Liver (tissue), 9 donors: Measurements from ENCODE around the gene OGT. TPM values are rescaled to one million over a fixed set of nuclear protein-coding genes. Genes with fewer than 3 reads are reported as not detected.

Experiments
- DNase-seq: peaks from one replicate; pipeline ENCODE4 v3.0.0-alpha.2; 2017; ENCODE audit warnings: low spot score
- H3K27ac ChIP-seq, 2 donors: one replicate each; pipeline ENCODE4 v1.7.0; 2013; ENCODE audit warnings: inconsistent platforms in 2 of 2, low read length in 2 of 2, control low read depth in 1 of 2, low read depth in 1 of 2, mild to moderate bottlenecking in 1 of 2
- H3K27me3 ChIP-seq, 4 donors: one replicate each; pipeline versions ENCODE4 v1.6.1 to v1.7.0; 2013; ENCODE audit warnings: low read length in 3 of 4, inconsistent platforms in 1 of 4, mild to moderate bottlenecking in 1 of 4, moderate library complexity in 1 of 4; ENCODE audit not compliant: control insufficient read depth in 4 of 4, insufficient read depth in 4 of 4
- H3K36me3 ChIP-seq, 4 donors: one replicate each; pipeline versions ENCODE4 v1.6.1 to v1.7.0; 2013; ENCODE audit warnings: low read length in 3 of 4, mild to moderate bottlenecking in 3 of 4, low read depth in 1 of 4, moderate library complexity in 1 of 4; ENCODE audit not compliant: control insufficient read depth in 4 of 4, insufficient read depth in 3 of 4
- H3K4me1 ChIP-seq, 4 donors: one replicate each; pipeline versions ENCODE4 v1.6.1 to v1.7.0; 2013; ENCODE audit warnings: low read length in 3 of 4, mild to moderate bottlenecking in 3 of 4, moderate library complexity in 1 of 4; ENCODE audit not compliant: control insufficient read depth in 4 of 4, insufficient read depth in 4 of 4
- H3K4me3 ChIP-seq, 3 donors: one replicate each; pipeline versions ENCODE4 v1.6.1 to v1.7.0; 2013; ENCODE audit warnings: low read length in 3 of 3, control low read depth in 1 of 3, low read depth in 1 of 3, mild to moderate bottlenecking in 1 of 3
- H3K9ac ChIP-seq, 2 donors: one replicate each; pipeline ENCODE4 v1.7.0; 2013; ENCODE audit warnings: low read length in 2 of 2, mild to moderate bottlenecking in 2 of 2, moderate library complexity in 2 of 2, control low read depth in 1 of 2, low read depth in 1 of 2
- H3K9me3 ChIP-seq, 4 donors: one replicate each; pipeline versions ENCODE4 v1.6.1 to v1.7.0; 2013; ENCODE audit warnings: low read length in 3 of 4; ENCODE audit not compliant: control insufficient read depth in 4 of 4
- ATF3 ChIP-seq: IDR thresholded peaks from 2 replicates; pipeline ENCODE4 v1.6.1; 2016; ENCODE audit warnings: antibody characterized with exemption
- CTCF ChIP-seq: fragments of 150-350 bp; IDR thresholded peaks from 2 replicates; pipeline ENCODE4 v1.5.1; 2017; ENCODE audit warnings: improper control_type of control experiment, low read depth, low read length; ENCODE audit not compliant: missing input control
- EGR1 ChIP-seq, 2 donors: IDR thresholded peaks; 2 replicates each; pipeline ENCODE4 v1.6.1; 2016 to 2018; ENCODE audit warnings: antibody characterized with exemption in 2 of 2, low read depth in 2 of 2
- FOXA1 ChIP-seq: IDR thresholded peaks from 2 replicates; pipeline ENCODE4 v1.6.1; 2016; ENCODE audit warnings: antibody characterized with exemption
- FOXA2 ChIP-seq: IDR thresholded peaks from 2 replicates; pipeline ENCODE4 v1.6.1; 2016; ENCODE audit warnings: antibody characterized with exemption
- GABPA ChIP-seq, 2 donors: IDR thresholded peaks in 1 of 2; conservative IDR thresholded peaks in 1 of 2; 2 replicates each; pipeline ENCODE4 v1.6.1; 2016; ENCODE audit warnings: antibody characterized with exemption in 2 of 2, mild to moderate bottlenecking in 1 of 2, moderate library complexity in 1 of 2
- HNF4A ChIP-seq, 2 donors: conservative IDR thresholded peaks; 2 replicates each; pipeline ENCODE4 v1.6.1; 2016; ENCODE audit warnings: antibody characterized with exemption in 2 of 2, mild to moderate bottlenecking in 2 of 2
- HNF4G ChIP-seq: IDR thresholded peaks from 2 replicates; pipeline ENCODE4 v1.6.1; 2016; ENCODE audit warnings: antibody characterized with exemption
- JUND ChIP-seq, 2 donors: IDR thresholded peaks; 2 replicates each; pipeline ENCODE4 v1.6.1; 2016; ENCODE audit warnings: antibody characterized with exemption in 2 of 2
- MAX ChIP-seq: IDR thresholded peaks from 2 replicates; pipeline ENCODE4 v1.6.1; 2016; ENCODE audit warnings: antibody characterized with exemption
- NR2F2 ChIP-seq: IDR thresholded peaks from 2 replicates; pipeline ENCODE4 v1.6.1; 2016; ENCODE audit warnings: antibody characterized with exemption
- RAD21 ChIP-seq, 2 donors: IDR thresholded peaks; 2 replicates each; pipeline ENCODE4 v1.6.1; 2016; ENCODE audit warnings: antibody characterized with exemption in 2 of 2, mild to moderate bottlenecking in 2 of 2
- REST ChIP-seq: IDR thresholded peaks from 2 replicates; pipeline ENCODE4 v1.6.1; 2016; ENCODE audit warnings: antibody characterized with exemption, mild to moderate bottlenecking
- RXRA ChIP-seq, 2 donors: IDR thresholded peaks; 2 replicates each; pipeline ENCODE4 v1.6.1; 2017 to 2018; ENCODE audit warnings: antibody characterized with exemption in 2 of 2, mild to moderate bottlenecking in 1 of 2
- SP1 ChIP-seq: IDR thresholded peaks from 2 replicates; pipeline ENCODE4 v1.6.1; 2018; ENCODE audit warnings: antibody characterized with exemption, mild to moderate bottlenecking
- TAF1 ChIP-seq: conservative IDR thresholded peaks from 2 replicates; pipeline ENCODE4 v1.6.1; 2016; ENCODE audit warnings: antibody characterized with exemption, mild to moderate bottlenecking
- YY1 ChIP-seq: IDR thresholded peaks from 2 replicates; pipeline ENCODE4 v1.6.1; 2016; ENCODE audit warnings: antibody characterized with exemption, mild to moderate bottlenecking
- ZBTB33 ChIP-seq: IDR thresholded peaks from 2 replicates; pipeline ENCODE4 v1.6.1; 2016; ENCODE audit warnings: antibody characterized with exemption
- WGBS: extraction: QIAGEN DNeasy Blood & Tissue Kit; methylation state at CpG from one replicate; pipeline ENCODE4 v1.1.7; 2013; 5-methylcytosine and 5-hydroxymethylcytosine counted together
- polyA plus RNA-seq, 2 donors: library from polyadenylated mRNA; stranded (reverse) in 1 of 2; unstranded in 1 of 2; fragments of 200-250 nt in 1 of 2; fragments of >200 nt in 1 of 2; fragmentation: Nextera tagmentation in 1 of 2; extraction: Ambion mirVana in 1 of 2; gene quantifications; one replicate each; pipeline versions ENCODE4 v1.2.1 to v1.2.3, GENCODE V29; 2013 to 2015
- total RNA-seq, 2 donors: library from RNA; depleted of rRNA; stranded (reverse); fragments of >200 nt; gene quantifications; one replicate each; pipeline ENCODE4 v1.2.3, GENCODE V29; 2014
- donor health status: healthy.
- donor health status: healthy.
- donor health status: healthy.
- donor health status: healthy.
- donor health status: healthy.

OGT gene
- total and polyA plus RNA-seq, 4 donors = 10.8 to 72.7 (median 47.3) TPM

- TF ChIP-seq CTCF = no peak
- TF ChIP-seq HNF4A (conservative IDR thresholded peaks at IDR 0.05) = no peak
Measured at GRCh38 chrX:71579990-71580380, 47.1 kb downstream of the OGT start (continued).

GRCh38 chrX:71581210-71581609 lies 48.3 kb downstream of the OGT start:
- no peaks in the 10 kb centered on the region for H3K36me3 ChIP-seq
- no peak overlapping the region for H3K9ac ChIP-seq
- TF ChIP-seq MAX (no peak), HNF4G (no peak), ATF3 (no peak), FOXA2 (no peak), YY1 (no peak), SP1 (no peak), EGR1 (IDR thresholded peaks at IDR 0.05; ENCODE audit: low read depth in 2 of 2) (no peak), REST (no peak), JUND (IDR thresholded peaks at IDR 0.05) (no peak), NR2F2 (no peak), HNF4A (conservative IDR thresholded peaks at IDR 0.05) (no peak), RXRA (IDR thresholded peaks at IDR 0.05) (no peak), GABPA (IDR thresholded peaks at IDR 0.05 in 1 of 2, conservative IDR thresholded peaks at IDR 0.05 in 1 of 2) (no peak), ZBTB33 (no peak), RAD21 (IDR thresholded peaks at IDR 0.05) (no peak), CTCF (no peak), FOXA1 (no peak), TAF1 (no peak)
- H3K9me3 ChIP-seq = no peaks in the 10 kb centered on the region
- no peak overlapping the region for H3K27ac ChIP-seq
- DNase-seq = no peak
- no peak overlapping the region for H3K4me3 ChIP-seq
- no peaks in the 10 kb centered on the region for H3K4me1 ChIP-seq
- WGBS = 83% methylated on average over 5 of the region's 5 CpGs
- no peaks in the 10 kb centered on the region for H3K27me3 ChIP-seq
